Measurements from ENCODE around the gene PFDN6.
A peak's percentile ranks its signal among the peaks of the same experiment; 100 is the strongest.
"Not testable (repeated sequence)": the region's sequence is repeated elsewhere in the genome, so short reads cannot be mapped to it uniquely, and the experiment has no call there.

Gene PFDN6

DNA sequence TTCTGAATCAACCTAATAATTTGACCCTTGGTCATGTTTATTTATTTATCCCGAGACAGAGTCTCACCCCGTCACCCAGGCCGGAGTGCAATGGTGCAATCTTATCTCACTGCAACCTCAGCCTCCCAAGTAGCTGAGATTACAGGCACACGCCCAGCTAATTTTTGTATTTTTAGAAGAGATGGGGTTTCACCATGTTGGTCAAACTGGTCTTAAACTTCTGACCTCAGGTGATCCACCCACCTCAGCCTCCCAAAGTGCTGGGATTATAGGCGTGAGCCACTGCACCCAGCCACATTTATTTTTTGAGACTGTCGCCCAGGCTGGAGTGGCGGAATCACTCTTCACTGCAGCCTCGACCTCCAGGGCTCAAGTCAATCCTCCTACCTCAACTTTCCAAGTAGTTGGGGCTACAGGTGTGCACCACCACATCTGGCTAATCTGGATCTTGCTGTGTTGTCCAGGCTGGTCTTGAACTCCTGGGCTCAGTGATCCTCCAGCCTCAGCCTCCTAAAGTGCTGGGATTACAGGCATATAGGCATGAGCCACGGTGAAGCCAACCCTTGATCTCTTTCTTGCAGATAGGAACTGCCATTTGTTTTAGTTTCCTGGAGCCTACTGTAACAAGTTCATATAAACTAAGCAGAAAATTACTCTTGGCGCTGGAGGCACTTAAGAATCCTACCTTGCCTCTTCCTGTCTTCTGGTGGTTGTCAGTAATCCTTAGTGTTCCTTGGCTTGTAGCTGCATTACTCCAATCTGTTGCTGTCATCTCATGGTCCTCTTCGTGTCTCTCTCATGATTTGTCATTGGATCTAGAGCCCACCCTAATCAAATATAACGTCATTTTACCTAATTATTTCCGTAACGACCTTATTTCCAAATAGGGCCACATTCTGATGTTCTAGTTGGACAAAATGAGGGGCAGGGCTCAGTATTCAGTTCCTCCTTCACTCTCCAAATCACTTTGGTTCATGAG is 15.2 kb upstream of the PFDN6 start:
- no peak for DNase-seq

DNA sequence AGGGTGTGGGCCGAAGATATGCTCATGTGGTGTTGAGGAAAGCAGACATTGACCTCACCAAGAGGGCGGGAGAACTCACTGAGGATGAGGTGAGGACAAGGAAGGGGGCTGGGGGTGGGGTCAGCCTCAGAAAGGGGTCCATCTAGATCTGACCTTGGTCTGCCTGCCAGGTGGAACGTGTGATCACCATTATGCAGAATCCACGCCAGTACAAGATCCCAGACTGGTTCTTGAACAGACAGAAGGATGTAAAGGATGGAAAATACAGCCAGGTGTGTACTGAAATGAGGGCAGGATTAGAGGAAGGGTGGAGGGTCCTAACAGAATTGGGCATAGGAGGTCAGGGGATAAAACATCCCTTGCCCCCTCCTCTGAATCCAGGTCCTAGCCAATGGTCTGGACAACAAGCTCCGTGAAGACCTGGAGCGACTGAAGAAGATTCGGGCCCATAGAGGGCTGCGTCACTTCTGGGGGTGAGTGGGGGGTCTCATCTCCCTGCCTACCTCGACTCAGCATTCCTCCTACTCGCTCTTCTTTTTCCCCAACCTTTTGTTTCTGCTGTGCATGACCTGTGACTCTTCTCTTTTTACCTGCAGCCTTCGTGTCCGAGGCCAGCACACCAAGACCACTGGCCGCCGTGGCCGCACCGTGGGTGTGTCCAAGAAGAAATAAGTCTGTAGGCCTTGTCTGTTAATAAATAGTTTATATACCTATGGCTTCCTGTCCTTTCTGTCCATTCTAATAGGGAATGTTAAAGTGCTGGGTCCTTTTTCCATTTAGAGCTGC is 13.4 kb upstream of the PFDN6 start:
- DNase-seq = not testable (repeated sequence)

DNA sequence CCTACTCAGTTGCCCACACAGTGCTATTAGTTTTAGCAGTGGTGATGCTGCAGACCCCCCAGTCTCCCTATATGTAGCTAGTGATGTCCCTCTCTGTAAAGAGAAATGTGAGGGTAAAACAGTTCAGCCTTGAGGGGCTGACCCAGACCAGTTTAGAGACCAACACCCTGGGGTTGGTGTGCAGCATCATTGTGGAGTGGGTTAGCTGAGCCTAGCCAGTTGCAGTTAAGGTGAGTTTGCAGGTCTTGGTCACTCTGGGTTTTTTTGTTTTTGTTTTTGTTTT is 12.9 kb upstream of the PFDN6 start:
- no peak for DNase-seq

DNA sequence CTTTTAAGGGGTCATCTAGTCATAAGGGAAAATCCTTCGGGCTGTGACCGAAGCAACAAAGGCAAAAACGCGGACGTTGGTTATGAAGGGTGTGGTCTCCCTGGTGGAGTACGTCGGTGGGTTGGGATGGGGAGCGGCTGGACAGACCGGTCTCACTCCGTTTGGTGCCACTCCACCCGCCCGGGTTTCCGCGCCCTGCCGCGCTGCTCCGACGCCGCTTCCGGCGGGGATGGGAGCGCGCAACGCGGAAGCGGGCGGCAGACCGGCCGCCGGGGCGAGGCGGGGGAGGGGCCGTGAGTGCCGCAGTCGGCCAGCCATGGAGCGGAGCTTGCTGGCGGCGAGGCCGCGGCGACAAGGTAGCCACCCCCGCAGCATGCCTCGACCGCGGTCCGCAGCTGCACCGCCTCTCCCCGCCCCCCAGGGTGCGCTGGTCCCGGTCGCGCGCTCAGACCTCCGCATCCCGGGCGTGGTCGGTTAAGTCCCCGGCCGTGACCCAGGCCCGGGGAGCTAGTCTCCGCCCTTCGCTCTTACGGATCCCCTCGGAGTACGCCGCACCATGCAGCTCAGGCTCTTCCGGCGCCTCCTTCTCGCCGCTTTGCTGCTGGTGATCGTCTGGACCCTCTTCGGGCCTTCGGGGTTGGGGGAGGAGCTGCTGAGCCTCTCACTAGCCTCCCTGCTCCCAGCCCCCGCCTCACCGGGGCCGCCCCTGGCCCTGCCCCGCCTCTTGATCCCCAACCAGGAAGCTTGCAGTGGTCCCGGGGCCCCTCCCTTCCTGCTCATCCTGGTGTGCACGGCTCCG is 12.3 kb upstream of the PFDN6 start, which contains the start of gene B3GALT4:
Gene B3GALT4, plus strand, starts transcription at position 260 of the 799 bp plus-strand sequence. Its CDS starts 297 bp downstream, at position 557.
- peak; percentile 75 to 80 for DNase-seq

DNA sequence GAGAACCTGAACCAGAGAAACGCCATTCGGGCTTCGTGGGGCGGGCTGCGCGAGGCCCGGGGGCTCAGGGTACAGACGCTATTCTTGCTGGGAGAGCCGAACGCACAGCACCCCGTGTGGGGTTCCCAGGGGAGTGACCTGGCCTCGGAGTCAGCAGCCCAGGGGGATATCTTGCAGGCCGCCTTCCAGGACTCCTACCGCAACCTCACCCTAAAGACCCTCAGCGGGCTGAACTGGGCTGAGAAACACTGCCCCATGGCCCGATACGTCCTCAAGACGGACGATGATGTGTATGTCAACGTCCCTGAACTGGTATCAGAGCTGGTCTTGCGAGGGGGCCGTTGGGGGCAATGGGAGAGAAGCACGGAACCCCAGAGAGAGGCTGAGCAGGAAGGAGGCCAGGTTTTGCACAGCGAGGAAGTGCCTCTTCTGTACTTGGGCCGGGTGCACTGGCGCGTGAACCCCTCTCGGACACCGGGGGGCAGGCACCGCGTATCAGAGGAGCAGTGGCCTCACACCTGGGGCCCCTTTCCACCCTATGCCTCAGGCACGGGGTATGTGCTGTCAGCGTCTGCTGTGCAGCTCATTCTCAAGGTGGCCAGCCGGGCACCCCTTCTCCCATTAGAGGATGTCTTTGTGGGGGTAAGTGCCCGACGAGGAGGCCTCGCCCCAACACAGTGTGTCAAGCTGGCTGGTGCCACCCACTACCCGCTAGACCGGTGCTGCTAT is 11.6 kb upstream of the PFDN6 start:
- peak in 1 of 2 donors; percentile 27 for DNase-seq

DNA sequence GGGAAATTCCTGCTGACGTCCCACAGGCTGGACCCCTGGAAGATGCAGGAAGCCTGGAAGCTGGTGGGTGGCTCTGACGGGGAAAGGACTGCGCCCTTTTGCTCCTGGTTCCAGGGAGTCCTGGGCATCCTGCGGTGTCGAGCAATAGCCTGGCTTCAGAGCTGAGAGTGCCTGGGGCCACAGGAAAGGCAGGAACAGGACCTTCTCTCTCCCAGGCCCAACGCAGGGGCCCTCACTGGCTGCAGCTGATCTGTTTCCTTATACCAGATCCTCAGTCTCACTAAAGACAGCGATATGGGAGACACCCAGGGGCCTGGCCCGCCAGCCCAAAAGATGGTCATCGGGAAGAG is 11.0 kb upstream of the PFDN6 start:
- DNase-seq = no peak

DNA sequence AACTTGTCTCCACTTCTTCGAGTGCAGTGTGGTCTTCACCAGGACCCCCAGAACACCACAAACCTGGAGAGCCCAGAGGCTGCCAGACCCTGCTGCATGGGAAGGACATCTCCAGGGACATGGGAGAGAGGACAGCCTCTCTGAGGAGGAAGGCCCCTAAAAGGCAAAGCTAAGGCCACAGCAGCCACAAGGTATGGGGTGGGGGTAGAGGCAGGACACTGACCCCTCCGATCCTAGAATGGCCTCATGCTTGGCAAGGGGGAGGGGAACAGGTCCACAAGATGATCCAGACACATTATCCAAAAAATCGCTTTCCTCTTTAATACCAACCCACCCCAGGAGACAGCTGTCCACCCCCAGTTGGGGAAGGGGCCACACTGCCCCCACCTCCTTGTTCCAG is 10.6 kb upstream of the PFDN6 start:
- no peak for DNase-seq

DNA sequence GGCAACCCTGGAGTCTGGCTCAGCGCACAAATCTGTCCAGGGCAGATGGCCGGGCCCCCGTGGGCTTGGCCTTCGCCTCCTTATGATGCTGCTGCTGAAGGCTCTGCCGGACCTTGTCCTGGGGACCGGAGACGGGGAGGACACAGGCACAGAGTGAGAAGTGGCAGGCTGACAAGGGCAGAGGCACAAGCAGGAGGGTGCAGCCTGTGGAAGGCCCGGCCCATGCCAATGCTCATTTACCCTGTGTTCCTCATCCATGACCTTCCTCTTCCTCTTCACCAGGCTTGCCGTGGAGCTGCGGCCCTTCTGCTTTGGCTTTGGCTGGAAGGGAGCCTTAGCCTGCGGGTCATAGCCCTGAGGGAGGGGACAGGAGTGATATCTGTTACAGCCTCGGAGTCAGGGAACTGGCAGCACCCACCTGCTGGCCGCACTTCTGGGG is 10.1 kb upstream of the PFDN6 start:
- no peak for DNase-seq

DNA sequence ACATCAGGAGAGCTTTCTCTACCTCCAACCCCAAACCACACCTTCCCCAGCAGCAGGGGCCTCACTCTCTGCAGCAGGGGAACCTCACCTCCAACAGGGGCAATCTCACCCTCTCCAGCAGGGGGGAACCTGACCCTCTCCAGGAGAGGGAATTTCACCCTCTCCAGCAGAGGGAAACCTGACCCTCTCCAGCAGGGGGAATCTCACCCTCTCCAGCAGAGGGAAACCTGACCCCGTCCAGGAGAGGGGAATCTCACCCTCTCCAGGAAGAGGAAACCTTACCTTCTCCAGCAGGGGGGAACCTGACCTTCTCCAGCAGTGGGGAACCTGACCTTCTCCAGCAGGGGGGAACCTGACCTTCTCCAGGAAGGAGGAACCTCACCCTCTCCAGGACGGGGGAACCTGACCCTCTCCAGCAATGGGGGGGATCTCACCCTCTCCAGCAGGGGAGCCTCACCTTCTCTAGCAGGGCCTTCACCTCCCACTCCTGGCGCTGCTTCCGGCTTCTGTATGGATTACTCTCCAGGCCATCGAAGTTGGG is 9.4 kb upstream of the PFDN6 start:
- DNase-seq = no peak

DNA sequence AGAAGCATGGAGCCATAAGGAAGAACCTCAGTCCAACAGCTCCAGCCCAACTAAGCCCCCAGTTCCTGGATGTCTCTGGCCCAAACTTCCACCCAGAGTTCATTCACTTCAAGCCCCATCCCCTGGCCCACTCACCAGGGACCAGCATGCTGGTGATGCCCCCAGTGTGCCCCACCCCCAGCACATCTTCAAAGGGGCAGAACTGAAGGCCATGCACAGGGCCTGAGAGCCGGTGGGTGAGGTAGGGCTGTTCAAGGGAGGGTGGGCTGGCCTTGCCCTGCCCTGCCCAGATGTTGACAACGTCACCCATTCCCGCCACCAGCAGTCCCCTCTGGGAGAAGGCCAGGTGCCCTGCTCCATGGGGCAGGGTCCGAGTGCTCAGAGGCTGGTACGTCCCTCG is 8.9 kb upstream of the PFDN6 start:
- no peak for DNase-seq

DNA sequence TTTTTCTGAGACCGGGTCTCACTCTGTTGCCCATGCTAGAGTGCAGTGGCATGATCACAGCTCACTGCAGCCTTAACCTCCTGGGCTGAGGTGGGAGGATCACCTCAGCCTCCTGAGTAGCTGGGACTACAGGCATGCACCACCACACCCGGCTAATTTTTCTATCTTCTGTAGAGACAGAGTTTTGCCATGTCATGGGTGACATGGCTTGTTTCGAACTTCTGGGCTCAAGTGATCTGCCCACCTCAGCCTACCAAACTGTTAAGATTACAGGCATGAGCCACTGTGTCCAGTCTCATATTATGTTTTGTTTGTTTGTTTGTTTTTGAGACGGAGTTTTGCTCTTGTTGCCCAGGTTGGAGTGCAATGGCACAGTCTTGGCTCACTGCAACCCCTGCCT is 4.2 kb upstream of the PFDN6 start:
- not testable (repeated sequence) for DNase-seq

DNA sequence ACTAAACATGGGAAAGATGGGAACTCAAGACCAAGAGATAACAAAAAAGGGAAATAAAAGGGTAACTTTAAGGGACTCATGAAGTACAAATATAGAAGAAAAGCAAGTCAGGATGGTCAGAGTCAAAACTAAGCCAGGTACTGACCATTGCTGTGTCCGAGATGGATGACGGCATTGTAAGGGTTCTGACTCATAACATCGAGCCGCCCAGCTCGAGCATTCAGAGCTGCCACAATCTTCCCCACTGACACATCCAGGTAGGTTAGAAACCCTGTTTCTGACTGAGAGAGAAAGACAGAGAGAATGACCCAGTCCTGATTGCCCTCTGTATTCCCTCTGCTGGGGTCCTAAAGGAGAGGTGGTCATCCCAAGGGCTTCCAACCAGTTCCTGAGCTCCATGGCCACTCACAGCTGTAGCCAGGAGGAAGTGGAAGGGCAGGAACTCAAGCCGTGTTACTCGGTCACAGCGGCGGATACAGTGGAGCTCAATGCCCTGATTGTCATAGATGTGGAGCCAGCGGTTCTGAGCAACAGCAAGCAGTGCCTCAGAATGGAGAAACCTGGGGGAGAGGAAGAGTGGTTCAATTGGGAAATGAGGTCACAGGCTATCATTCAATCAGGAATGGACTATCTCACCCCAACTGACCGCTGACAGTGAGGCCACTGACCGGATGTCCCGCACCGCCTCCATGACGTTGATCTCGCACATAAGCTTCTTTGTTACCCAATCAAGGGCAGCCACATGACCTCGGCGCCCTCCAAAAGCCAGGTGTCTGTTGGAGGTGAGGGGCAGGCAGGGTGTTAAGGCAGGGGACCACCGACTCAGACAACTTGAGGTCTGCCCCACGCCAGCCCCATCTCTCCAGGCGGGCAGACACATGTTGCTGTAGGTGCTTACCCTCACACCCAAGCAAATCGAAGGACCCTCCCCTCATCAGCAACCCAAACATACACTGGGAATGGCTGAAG is 2.2 kb upstream of the PFDN6 start:
- no peak for DNase-seq

DNA sequence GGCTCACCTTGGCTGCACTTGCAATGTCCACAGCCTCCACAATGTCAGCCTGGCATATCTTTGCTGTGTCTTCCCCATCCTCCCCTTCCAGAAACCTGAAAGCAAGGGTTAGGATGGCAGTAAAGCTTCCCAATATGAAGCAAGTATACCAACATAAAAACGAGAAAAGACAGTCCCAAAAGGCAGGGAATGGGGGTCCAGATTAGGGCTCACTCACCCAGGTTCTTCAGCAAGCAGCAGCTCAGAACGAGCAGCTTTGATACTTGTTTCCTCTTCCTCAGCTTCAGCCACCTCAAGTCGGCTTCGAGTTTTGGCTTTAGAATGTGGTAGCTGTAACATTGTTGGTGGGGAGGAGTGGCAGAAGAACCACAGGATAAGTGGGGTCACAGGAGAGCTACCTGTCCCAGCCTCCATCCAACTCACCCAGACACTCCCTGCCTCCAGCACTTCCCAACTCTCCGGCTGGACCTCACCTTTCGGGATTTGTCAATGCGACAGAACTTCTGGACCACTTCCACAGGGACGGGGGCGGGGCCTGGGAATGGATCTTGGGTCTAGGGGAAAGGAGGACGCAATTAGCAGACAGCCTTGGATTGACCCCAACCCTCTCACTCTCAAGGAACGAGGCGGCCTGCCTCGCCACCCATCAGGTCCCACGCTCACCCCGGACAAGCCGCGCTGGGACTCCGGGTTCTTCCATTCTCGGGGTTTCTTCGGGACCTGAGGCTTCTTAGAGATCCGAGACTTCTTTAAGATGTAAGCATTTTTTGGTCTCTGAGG is 1.1 kb upstream of the PFDN6 start:
- no peak for DNase-seq

DNA sequence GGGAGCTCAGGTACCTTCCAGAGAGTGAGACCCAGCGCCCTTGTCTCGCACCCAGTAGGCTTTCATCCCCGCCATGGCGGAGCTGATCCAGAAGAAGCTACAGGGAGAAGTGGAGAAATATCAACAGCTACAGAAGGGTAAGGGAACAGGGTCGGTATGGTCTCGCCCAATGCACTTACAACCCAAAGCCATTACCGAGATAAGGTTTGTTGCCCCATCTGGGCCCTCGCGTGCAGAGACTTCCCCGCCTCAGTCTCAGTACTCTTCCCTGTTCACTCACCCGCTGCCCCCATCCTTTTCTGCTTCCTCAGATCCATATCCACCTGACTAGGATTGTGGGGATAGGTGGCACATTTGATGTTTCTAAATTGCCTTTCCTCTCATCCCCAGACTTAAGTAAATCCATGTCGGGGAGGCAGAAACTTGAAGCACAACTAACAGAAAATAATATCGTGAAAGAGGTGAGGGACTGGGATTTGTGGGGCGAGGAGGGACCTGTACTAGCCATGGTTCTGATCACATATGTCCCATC is 449 bp downstream of the PFDN6 start:
- DNase-seq = no peak

DNA sequence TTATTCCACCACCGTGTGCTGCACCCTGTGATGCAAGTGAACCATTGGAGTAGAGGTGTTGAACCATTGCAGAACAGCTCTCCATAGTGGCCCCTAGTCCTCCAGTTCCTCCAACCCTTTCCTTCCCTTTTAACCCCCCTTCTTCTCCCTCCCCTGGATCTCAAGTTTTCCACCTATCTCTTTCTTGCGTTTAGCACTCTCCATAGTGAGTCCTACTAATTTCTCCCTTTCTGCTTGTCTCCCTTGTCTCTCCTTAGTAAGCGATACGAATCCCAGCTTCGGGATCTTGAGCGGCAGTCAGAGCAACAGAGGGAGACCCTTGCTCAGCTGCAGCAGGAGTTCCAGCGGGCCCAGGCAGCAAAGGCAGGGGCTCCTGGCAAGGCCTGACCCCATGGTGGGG is 1.1 kb downstream of the PFDN6 start:
- DNase-seq = no peak

DNA sequence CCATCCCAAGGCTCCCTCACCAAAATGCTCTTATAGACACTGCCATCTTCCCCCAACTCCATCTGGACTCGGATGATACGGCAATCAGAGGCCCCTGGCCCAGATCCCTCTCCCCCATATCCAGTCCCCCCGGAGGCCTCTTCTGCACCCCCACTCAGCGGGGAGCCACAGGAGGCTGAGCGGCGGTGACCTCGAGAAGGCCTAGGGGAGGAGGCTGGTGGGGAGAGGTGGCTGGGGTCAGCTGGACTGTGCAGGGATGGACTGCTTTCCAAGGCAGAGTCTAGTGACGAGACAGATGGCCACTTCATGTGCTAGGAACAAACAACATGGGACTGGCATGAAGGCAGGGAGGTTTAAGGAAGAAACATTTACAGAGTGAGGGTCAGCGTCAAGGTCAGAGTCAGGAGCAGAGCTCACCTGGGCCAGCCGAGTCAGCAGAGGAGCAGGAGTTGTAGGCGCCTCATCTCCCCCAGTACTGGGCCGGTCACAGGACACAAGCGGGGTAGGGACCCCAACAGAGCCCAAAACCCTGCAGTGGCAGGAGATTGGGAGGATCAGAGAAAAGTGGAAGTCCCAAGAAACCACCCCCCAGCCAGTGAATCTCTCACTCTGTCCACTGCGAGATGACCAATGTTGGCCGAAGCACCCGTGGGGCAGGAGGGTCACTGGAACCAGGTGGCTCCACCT is 3.7 kb downstream of the PFDN6 start:
- DNase-seq = no peak

DNA sequence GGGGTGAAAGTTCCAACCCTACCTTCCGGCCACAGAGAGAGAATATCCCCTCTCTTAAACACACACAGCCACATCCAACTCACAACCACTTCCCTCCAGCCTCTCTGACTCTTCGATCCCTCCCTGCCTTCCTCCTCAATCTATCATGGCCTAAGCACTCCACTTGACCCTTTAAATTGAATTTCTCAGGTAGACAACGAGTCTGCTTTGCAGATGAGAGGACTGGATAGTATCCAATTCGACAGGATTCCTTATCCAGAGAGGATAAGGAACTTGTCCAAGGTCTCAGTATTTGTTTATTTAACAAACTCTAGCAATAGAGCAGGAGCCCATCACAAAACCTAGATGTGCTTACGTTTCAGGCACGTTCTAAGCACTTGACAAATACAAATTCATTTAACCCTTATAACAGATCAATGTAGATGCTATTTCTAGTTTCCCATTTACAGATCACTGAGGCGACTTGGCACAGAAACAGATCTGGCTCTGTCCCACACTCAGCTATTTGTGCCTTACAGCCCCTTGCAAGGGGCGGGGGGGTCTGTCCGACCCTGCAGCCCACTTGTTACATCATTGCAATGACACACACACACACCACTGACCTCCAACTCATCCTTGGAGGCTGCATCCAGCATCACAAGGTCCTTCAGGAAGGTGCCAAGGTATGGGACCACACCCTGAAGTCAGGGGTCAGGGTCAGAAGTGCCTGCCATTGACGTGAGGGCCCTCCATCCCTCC is 4.9 kb downstream of the PFDN6 start:
- DNase-seq = no peak

DNA sequence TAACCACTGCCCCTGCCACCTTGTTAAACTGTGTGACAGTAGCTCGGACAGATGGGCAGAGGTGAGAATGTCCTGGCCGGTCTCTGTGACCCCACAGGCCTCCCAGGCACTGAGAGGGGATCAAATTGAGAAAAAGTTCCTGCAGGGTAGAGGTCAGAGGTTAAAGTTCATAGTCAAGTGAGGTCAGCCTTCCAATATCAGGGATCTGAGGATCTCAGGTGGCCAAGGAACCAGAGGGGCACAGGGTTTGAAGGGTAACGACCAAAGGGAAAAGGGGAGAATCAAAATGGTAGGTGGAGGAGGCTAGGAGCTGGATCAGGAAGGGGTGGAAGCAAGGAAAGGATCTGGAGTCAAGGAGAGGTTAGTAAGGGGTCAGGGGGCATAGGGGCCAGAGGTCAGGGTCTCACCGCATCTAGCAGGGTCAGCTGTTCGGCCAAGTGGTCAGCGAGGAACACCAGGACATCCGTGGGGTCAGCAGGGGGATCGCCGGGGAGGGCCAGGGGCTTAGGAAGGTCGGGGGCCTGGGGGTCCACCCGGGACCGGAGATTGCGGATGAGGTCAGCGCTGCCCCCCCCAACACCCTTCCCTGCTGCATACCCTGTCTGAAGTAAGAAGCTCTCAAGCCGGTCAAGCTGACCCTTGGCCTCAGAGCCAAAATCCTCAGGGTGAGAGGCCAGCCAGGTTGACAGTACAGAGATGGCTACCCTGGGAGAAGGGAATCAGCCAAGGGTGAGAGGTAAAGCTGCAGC is 6.4 kb downstream of the PFDN6 start:
- no peak for DNase-seq
